C1 segment of cervical spinal cord (tissue), 14 donors: ENCODE data around the gene RDH16.
A peak's percentile ranks its signal among the peaks of the same experiment; 100 is the strongest.
"Not testable (repeated sequence)": the region's sequence is repeated elsewhere in the genome, so short reads cannot be mapped to it uniquely, and the experiment has no call there.

Experiments used
- DNase-seq, 14 donors: peaks; one replicate each; lab custom pipeline; 2025; lab: John Stamatoyannopoulos, UW

RDH16 gene

GRCh38 chr12:56954057-56954957 lies 3.1 kb downstream of the RDH16 start:
- DNase-seq: no peak

- no peak for DNase-seq
Observed at GRCh38 chr12:56953314-56953713, 4.1 kb downstream of the RDH16 start.

- no peak for DNase-seq
Observed at GRCh38 chr12:56951582-56952339, 5.6 kb downstream of the RDH16 start.

- no peak for DNase-seq
Observed at GRCh38 chr12:56948881-56949280, 8.5 kb downstream of the RDH16 start.

- no peak for DNase-seq
Observed at GRCh38 chr12:56948457-56948777, 9.0 kb downstream of the RDH16 start.

- no peak for DNase-seq
Observed at GRCh38 chr12:56947633-56948456, 9.6 kb downstream of the RDH16 start.

- DNase-seq: no peak
Observed at GRCh38 chr12:56943878-56944277, 13.5 kb downstream of the RDH16 start.

GRCh38 chr12:56943374-56943773 lies 14.0 kb downstream of the RDH16 start:
- not testable (repeated sequence) for DNase-seq

GRCh38 chr12:56941299-56942017 lies 15.9 kb downstream of the RDH16 start:
- peak in 1 of 14 donors; percentile 35 for DNase-seq

- not testable (repeated sequence) for DNase-seq
Observed at GRCh38 chr12:56940942-56941298, 16.5 kb downstream of the RDH16 start.

GRCh38 chr12:56935752-56936151 lies 21.7 kb downstream of the RDH16 start:
- no peak for DNase-seq

- DNase-seq: no peak
Observed at GRCh38 chr12:56935157-56935556, 22.3 kb downstream of the RDH16 start.

- DNase-seq: no peak
Observed at GRCh38 chr12:56933826-56934625, 23.4 kb downstream of the RDH16 start, which contains the start of gene SDR9C7. SDR9C7 (minus strand) TSS chr12:56934408; CDS start chr12:56934261, 147 bp downstream.

GRCh38 chr12:56932867-56933266 lies 24.5 kb downstream of the RDH16 start:
- peak in 1 of 14 donors; percentile 6 for DNase-seq

- no peak for DNase-seq
Observed at GRCh38 chr12:56932146-56932545, 25.3 kb downstream of the RDH16 start.

- DNase-seq: no peak
Observed at GRCh38 chr12:56931474-56931978, 25.9 kb downstream of the RDH16 start.

- DNase-seq: no peak
Observed at GRCh38 chr12:56930241-56930640, 27.2 kb downstream of the RDH16 start.

GRCh38 chr12:56929780-56930179 lies 27.6 kb downstream of the RDH16 start:
- no peak for DNase-seq

GRCh38 chr12:56928262-56928661 lies 29.1 kb downstream of the RDH16 start:
- DNase-seq: no peak

- no peak for DNase-seq
Observed at GRCh38 chr12:56927281-56927680, 30.1 kb downstream of the RDH16 start.
